PFSK-1 (cell line): ENCODE results near the gene AR.

Experiments
- FOXP2 ChIP-seq: optimal IDR thresholded peaks from 2 replicates; pipeline ENCODE3; 2011; ENCODE audit warnings: borderline replicate concordance, control low read depth, inconsistent platforms; ENCODE audit not compliant: insufficient read depth; ENCODE audit errors: extremely low read length, extremely low read depth
- POLR2AphosphoS5 ChIP-seq: IDR thresholded peaks from 2 replicates; pipeline ENCODE4 v1.6.1; 2012; ENCODE audit warnings: low read depth, mild to moderate bottlenecking, control low read depth, low read length, moderate library complexity
- SIN3A ChIP-seq: IDR thresholded peaks from 2 replicates; pipeline ENCODE4 v1.6.1; 2012; ENCODE audit warnings: mild to moderate bottlenecking, low read length, moderate library complexity, borderline replicate concordance; ENCODE audit not compliant: insufficient read depth
- TAF1 ChIP-seq: IDR thresholded peaks from 2 replicates; pipeline ENCODE4 v1.6.1; 2012; ENCODE audit warnings: low read length, control low read depth, borderline replicate concordance; ENCODE audit not compliant: insufficient read depth
- TF ChIP-seq, protein P1 (sequence below), 2 experiments: IDR thresholded peaks; 2 replicates each; pipeline versions ENCODE4 v1.6.1 to v1.8.0; 2011 to 2012; ENCODE audit warnings: low read depth in 2 of 2, low read length in 2 of 2, control low read depth in 1 of 2, inconsistent platforms in 1 of 2, mild to moderate bottlenecking in 1 of 2, moderate library complexity in 1 of 2; ENCODE audit not compliant: insufficient read depth in 1 of 2

AR gene

GRCh38 chrX:67523002-67523681, 20.7 kb upstream of the AR start:
- TF ChIP-seq TAF1 (no peak), FOXP2 (no peak), SIN3A (no peak), POLR2AphosphoS5 (no peak)
- TF ChIP-seq, protein P1, sequence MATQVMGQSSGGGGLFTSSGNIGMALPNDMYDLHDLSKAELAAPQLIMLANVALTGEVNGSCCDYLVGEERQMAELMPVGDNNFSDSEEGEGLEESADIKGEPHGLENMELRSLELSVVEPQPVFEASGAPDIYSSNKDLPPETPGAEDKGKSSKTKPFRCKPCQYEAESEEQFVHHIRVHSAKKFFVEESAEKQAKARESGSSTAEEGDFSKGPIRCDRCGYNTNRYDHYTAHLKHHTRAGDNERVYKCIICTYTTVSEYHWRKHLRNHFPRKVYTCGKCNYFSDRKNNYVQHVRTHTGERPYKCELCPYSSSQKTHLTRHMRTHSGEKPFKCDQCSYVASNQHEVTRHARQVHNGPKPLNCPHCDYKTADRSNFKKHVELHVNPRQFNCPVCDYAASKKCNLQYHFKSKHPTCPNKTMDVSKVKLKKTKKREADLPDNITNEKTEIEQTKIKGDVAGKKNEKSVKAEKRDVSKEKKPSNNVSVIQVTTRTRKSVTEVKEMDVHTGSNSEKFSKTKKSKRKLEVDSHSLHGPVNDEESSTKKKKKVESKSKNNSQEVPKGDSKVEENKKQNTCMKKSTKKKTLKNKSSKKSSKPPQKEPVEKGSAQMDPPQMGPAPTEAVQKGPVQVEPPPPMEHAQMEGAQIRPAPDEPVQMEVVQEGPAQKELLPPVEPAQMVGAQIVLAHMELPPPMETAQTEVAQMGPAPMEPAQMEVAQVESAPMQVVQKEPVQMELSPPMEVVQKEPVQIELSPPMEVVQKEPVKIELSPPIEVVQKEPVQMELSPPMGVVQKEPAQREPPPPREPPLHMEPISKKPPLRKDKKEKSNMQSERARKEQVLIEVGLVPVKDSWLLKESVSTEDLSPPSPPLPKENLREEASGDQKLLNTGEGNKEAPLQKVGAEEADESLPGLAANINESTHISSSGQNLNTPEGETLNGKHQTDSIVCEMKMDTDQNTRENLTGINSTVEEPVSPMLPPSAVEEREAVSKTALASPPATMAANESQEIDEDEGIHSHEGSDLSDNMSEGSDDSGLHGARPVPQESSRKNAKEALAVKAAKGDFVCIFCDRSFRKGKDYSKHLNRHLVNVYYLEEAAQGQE (IDR thresholded peaks at IDR 0.05; ENCODE audit: insufficient read depth in 1 of 2, low read depth in 2 of 2, low read length in 2 of 2): no peak

- TF ChIP-seq SIN3A (no peak), FOXP2 (no peak), TAF1 (no peak), POLR2AphosphoS5 (no peak)
- TF ChIP-seq, protein P1 (IDR thresholded peaks at IDR 0.05; ENCODE audit: insufficient read depth in 1 of 2, low read depth in 2 of 2, low read length in 2 of 2): no peak
Measured at GRCh38 chrX:67523932-67524331, 19.9 kb upstream of the AR start.

DNA sequence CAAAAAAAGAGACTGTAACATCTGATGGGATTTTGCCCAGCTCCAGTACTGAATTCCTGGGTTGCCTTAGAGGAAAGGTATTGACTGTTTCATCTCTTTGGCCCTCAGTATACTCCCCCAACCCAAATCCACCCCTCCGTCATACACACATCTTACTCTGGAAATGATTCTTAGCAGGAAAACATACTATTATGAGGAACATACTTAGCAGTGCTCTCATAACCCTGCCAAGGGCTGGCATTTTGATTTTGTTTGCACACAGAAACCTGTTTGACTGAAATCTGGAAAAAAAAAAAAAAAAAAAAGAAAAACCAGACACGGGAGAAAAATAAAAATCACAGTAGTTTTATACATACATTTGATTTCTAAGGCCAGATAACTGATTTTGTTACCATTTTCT, 19.4 kb upstream of the AR start:
- no peak for TF ChIP-seq POLR2AphosphoS5
- TF ChIP-seq SIN3A: no peak
- TF ChIP-seq FOXP2: no peak
- TF ChIP-seq TAF1: no peak
- TF ChIP-seq, protein P1 (IDR thresholded peaks at IDR 0.05; ENCODE audit: insufficient read depth in 1 of 2, low read depth in 2 of 2, low read length in 2 of 2): no peak

DNA sequence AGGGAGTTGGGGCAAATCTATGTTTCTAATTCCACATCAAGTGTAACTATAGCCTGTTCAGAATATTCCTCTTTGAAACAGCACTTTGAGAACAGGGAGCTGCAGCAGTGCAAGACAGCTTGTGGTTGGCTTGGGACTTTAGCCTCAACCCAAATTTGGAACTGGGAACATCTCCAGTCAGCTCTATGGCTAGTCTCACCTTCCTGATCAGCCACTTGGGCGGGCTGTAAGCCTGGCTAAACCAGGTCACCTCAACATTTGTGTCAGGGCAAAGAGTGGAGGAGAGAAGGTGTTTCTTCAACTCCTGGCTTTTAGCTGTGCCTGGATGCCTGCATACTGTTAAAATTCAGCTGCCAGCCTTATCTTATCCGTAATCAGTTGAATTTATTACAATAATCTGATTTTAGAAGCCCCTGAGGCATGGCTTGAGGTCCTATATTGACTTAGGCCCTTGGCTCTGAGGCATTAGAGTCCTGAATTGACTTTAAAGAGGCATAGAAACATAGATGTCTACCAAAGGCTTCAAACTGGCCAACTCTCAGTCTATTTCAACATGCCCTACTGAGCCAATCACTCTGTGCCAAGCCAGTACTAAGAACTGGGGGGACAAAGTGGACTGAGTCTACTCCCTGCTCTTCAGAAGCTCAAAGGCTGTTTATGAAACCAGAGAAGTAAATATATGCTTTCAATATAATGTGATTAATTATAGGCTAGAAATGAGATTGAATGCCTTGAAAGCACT, 18.7 kb upstream of the AR start:
- TF ChIP-seq POLR2AphosphoS5 (no peak), SIN3A (no peak), TAF1 (no peak), FOXP2 (no peak)
- TF ChIP-seq, protein P1 (IDR thresholded peaks at IDR 0.05; ENCODE audit: insufficient read depth in 1 of 2, low read depth in 2 of 2, low read length in 2 of 2): no peak
